Hepatic stellate cell (primary cell): ENCODE data around the gene C2CD4D.
"Not testable (repeated sequence)": the region's sequence is repeated elsewhere in the genome, so short reads cannot be mapped to it uniquely, and the experiment has no call there.

Experiments
- DNase-seq: peaks from one replicate; pipeline ENCODE4 v3.0.0; 2011; ENCODE audit warnings: low spot score

The C2CD4D gene

GRCh38 chr1:151839457-151840403 lies at the start of gene C2CD4D:
TSS of gene C2CD4D (minus strand) at chr1:151839820. CDS start at chr1:151838989, 831 bp downstream.
- DNase-seq: no peak

- no peak for DNase-seq
Observed at GRCh38 chr1:151888972-151889570, 49.5 kb upstream of the C2CD4D start.

- DNase-seq: no peak
Observed at GRCh38 chr1:151887028-151887427, 47.4 kb upstream of the C2CD4D start.

GRCh38 chr1:151885479-151885878 lies 45.9 kb upstream of the C2CD4D start:
- no peak for DNase-seq

- DNase-seq: not testable (repeated sequence)
Observed at GRCh38 chr1:151884879-151885278, 45.3 kb upstream of the C2CD4D start.

- not testable (repeated sequence) for DNase-seq
Observed at GRCh38 chr1:151884445-151884844, 44.8 kb upstream of the C2CD4D start.

GRCh38 chr1:151883898-151884297 lies 44.3 kb upstream of the C2CD4D start:
- not testable (repeated sequence) for DNase-seq

- DNase-seq: not testable (repeated sequence)
Observed at GRCh38 chr1:151882918-151883317, 43.3 kb upstream of the C2CD4D start.

- no peak for DNase-seq
Observed at GRCh38 chr1:151882466-151882865, 42.8 kb upstream of the C2CD4D start.

- no peak for DNase-seq
Observed at GRCh38 chr1:151881479-151881878, 41.9 kb upstream of the C2CD4D start.

- DNase-seq: no peak
Observed at GRCh38 chr1:151875419-151876097, 35.9 kb upstream of the C2CD4D start.

GRCh38 chr1:151872776-151873175 lies 33.2 kb upstream of the C2CD4D start:
- not testable (repeated sequence) for DNase-seq

- DNase-seq: no peak
Observed at GRCh38 chr1:151871284-151872030, 31.8 kb upstream of the C2CD4D start.

GRCh38 chr1:151868486-151868885 lies 28.9 kb upstream of the C2CD4D start:
- DNase-seq: no peak

- no peak for DNase-seq
Observed at GRCh38 chr1:151867765-151868411, 28.3 kb upstream of the C2CD4D start.

GRCh38 chr1:151867321-151867720 lies 27.7 kb upstream of the C2CD4D start:
- DNase-seq: no peak

- no peak for DNase-seq
Observed at GRCh38 chr1:151864411-151864810, 24.8 kb upstream of the C2CD4D start.

- no peak for DNase-seq
Observed at GRCh38 chr1:151862604-151863003, 23.0 kb upstream of the C2CD4D start.

GRCh38 chr1:151860504-151861187 lies 21.0 kb upstream of the C2CD4D start:
- no peak for DNase-seq

GRCh38 chr1:151859891-151860293 lies 20.3 kb upstream of the C2CD4D start:
- DNase-seq: no peak
